WTC11 (cell line): ENCODE measurements around the gene ENTPD1.

ENCODE experiments used
- ESRRA ChIP-seq: sonication (generic); formaldehyde crosslinking; IDR thresholded peaks from 2 replicates; pipeline ENCODE4 v1.8.1; 2022; ENCODE audit warnings: mild to moderate bottlenecking, missing genetic modification reagents, borderline replicate concordance
- JUN ChIP-seq: sonication (generic); formaldehyde crosslinking; IDR thresholded peaks from 2 replicates; pipeline ENCODE4 v1.8.0; 2023; ENCODE audit warnings: mild to moderate bottlenecking, missing genetic modification reagents
- ZNF121 ChIP-seq: sonication (generic); formaldehyde crosslinking; IDR thresholded peaks from 2 replicates; pipeline ENCODE4 v1.8.0; 2023; ENCODE audit warnings: missing genetic modification reagents
- ZNF232 ChIP-seq: sonication (generic); formaldehyde crosslinking; IDR thresholded peaks from 2 replicates; pipeline ENCODE4 v1.8.0; 2022; ENCODE audit warnings: mild to moderate bottlenecking, missing genetic modification reagents
- ZNF423 ChIP-seq: fragments of 250-450 bp; sonication (Bioruptor Pico); IDR thresholded peaks from 2 replicates; pipeline ENCODE4 v2.1.2; 2022; ENCODE audit warnings: mild to moderate bottlenecking, moderate library complexity
- TF ChIP-seq, protein P1 (sequence below): sonication (generic); formaldehyde crosslinking; IDR thresholded peaks from 2 replicates; pipeline ENCODE4 v1.8.0; 2022; ENCODE audit warnings: missing genetic modification reagents
- TF ChIP-seq, protein P2 (sequence below): fragments of 200-600 bp; IDR thresholded peaks from 2 replicates; pipeline ENCODE4 v1.8.0; 2022; ENCODE audit warnings: antibody characterized with exemption
- TF ChIP-seq, protein P3 (sequence below): sonication (generic); formaldehyde crosslinking; conservative IDR thresholded peaks from 2 replicates; pipeline ENCODE4 v1.8.1; 2022; ENCODE audit warnings: mild to moderate bottlenecking, missing genetic modification reagents

DNA sequence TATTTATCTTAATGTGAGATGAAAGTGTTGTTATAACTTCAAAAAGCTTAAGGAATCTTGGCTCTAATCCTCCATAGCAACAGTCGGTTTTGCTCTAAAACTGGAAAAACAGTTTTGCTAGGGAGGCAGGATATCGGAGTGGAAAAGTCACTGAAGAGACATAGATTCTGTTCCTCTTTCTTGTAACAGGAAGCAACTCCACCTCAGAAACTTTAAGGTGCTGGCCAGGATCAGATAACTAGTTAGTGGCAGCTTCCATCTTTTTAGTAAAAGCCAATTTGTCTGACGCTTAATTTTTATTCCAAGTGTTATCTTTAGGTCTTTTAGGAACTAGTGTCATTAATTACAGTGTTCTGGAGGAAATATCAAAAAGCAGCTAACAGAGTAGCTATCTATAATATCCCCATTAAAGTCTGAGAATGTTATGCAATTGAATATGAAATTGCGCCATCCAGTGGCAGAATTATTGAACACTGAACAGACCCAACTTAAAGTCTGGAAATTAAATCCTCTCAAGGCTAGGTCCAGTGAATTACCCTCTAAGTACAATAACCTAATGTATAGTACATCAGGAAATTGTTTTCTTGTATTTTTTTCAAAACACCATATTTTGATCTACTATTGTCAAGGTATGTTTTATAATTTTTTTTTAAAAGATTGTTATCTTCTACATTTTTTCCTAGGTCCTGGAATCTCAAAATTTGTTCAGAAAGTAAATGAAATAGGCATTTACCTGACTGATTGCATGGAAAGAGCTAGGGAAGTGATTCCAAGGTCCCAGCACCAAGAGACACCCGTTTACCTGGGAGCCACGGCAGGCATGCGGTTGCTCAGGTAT is 85.9 kb downstream of the ENTPD1 start:
- TF ChIP-seq JUN (CRISPR knock-in tag) (no peak), ZNF423 (no peak), ZNF232 (CRISPR knock-in tag) (no peak), ESRRA (CRISPR knock-in tag) (no peak), ZNF121 (CRISPR knock-in tag) (no peak)
- TF ChIP-seq, protein P1, sequence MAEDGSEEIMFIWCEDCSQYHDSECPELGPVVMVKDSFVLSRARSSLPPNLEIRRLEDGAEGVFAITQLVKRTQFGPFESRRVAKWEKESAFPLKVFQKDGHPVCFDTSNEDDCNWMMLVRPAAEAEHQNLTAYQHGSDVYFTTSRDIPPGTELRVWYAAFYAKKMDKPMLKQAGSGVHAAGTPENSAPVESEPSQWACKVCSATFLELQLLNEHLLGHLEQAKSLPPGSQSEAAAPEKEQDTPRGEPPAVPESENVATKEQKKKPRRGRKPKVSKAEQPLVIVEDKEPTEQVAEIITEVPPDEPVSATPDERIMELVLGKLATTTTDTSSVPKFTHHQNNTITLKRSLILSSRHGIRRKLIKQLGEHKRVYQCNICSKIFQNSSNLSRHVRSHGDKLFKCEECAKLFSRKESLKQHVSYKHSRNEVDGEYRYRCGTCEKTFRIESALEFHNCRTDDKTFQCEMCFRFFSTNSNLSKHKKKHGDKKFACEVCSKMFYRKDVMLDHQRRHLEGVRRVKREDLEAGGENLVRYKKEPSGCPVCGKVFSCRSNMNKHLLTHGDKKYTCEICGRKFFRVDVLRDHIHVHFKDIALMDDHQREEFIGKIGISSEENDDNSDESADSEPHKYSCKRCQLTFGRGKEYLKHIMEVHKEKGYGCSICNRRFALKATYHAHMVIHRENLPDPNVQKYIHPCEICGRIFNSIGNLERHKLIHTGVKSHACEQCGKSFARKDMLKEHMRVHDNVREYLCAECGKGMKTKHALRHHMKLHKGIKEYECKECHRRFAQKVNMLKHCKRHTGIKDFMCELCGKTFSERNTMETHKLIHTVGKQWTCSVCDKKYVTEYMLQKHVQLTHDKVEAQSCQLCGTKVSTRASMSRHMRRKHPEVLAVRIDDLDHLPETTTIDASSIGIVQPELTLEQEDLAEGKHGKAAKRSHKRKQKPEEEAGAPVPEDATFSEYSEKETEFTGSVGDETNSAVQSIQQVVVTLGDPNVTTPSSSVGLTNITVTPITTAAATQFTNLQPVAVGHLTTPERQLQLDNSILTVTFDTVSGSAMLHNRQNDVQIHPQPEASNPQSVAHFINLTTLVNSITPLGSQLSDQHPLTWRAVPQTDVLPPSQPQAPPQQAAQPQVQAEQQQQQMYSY (CRISPR knock-in tag) = no peak
- TF ChIP-seq, protein P2, sequence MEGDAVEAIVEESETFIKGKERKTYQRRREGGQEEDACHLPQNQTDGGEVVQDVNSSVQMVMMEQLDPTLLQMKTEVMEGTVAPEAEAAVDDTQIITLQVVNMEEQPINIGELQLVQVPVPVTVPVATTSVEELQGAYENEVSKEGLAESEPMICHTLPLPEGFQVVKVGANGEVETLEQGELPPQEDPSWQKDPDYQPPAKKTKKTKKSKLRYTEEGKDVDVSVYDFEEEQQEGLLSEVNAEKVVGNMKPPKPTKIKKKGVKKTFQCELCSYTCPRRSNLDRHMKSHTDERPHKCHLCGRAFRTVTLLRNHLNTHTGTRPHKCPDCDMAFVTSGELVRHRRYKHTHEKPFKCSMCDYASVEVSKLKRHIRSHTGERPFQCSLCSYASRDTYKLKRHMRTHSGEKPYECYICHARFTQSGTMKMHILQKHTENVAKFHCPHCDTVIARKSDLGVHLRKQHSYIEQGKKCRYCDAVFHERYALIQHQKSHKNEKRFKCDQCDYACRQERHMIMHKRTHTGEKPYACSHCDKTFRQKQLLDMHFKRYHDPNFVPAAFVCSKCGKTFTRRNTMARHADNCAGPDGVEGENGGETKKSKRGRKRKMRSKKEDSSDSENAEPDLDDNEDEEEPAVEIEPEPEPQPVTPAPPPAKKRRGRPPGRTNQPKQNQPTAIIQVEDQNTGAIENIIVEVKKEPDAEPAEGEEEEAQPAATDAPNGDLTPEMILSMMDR = peak; percentile 68
- TF ChIP-seq, protein P3, sequence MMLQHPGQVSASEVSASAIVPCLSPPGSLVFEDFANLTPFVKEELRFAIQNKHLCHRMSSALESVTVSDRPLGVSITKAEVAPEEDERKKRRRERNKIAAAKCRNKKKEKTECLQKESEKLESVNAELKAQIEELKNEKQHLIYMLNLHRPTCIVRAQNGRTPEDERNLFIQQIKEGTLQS = no peak
